Calu3 (cell line): ENCODE measurements around the gene TIFAB. TPM values are rescaled to one million over a fixed set of nuclear protein-coding genes. Genes with fewer than 3 reads are reported as not detected.
"Not testable (repeated sequence)": the region's sequence is repeated elsewhere in the genome, so short reads cannot be mapped to it uniquely, and the experiment has no call there.

Experiments
- Bru-seq: library from RNA; stranded (reverse); fragments of 400-500 nt; gene quantifications from one replicate; lab custom pipeline; 2021; lab: Mats Ljungman, UMichigan
- BruChase-seq, 2 experiments: library from RNA; stranded (reverse); fragments of 400-500 nt; gene quantifications; one replicate each; lab custom pipeline; 2021; lab: Mats Ljungman, UMichigan
- BruUV-seq: library from RNA; stranded (reverse); fragments of 400-500 nt; replicated peaks from 2 replicates; lab custom pipeline; 2021; lab: Mats Ljungman, UMichigan
- CTCF ChIA-PET: fragments of 300-600 bp; sonication (Branson Sonifier 250); formaldehyde crosslinking; loops from one replicate; lab custom pipeline; 2022; ENCODE audit warnings: antibody characterized with exemption; lab: Charles Lee
- DNase-seq: peaks from one replicate; pipeline ENCODE4 v3.0.0; 2022
- H3K27ac Mint-ChIP-seq: one replicate; pipeline ENCODE4 v1.8.0; 2022; ENCODE audit warnings: mixed read lengths; ENCODE audit not compliant: unreplicated experiment
- H3K27me3 Mint-ChIP-seq: one replicate; pipeline ENCODE4 v1.8.0; 2022; ENCODE audit warnings: mixed read lengths; ENCODE audit not compliant: unreplicated experiment
- H3K36me3 Mint-ChIP-seq: one replicate; pipeline ENCODE4 v1.8.0; 2022; ENCODE audit warnings: mild to moderate bottlenecking, moderate library complexity, mixed read lengths; ENCODE audit not compliant: insufficient read depth, unreplicated experiment
- H3K4me1 Mint-ChIP-seq: one replicate; pipeline ENCODE4 v1.8.0; 2022; ENCODE audit warnings: mild to moderate bottlenecking, low read depth, mixed read lengths; ENCODE audit not compliant: unreplicated experiment
- H3K4me3 Mint-ChIP-seq: one replicate; pipeline ENCODE4 v1.8.0; 2022; ENCODE audit warnings: mild to moderate bottlenecking, low read depth, moderate library complexity, mixed read lengths; ENCODE audit not compliant: unreplicated experiment
- H3K9me3 Mint-ChIP-seq: one replicate; pipeline ENCODE4 v1.8.0; 2022; ENCODE audit warnings: low read depth, mixed read lengths; ENCODE audit not compliant: unreplicated experiment
- intact Hi-C: fragments of 100-400 bp; cut with micrococcal nuclease; formaldehyde crosslinking; loops from one replicate; pipeline ENCODE4 v1.10.0; 2022; ENCODE audit not compliant: unreplicated experiment
- long read RNA-seq: library from polyadenylated mRNA; stranded (forward); transcript quantifications from one replicate; pipeline ENCODE4 v2.0.0, GENCODE V29; 2022
- total RNA-seq: library from RNA; stranded (reverse); gene quantifications from 2 replicates; pipeline ENCODE4 v1.2.3, GENCODE V29; 2022
- TF ChIP-seq, protein P1 (sequence below): fragments of 200-600 bp; IDR thresholded peaks from one replicate; pipeline ENCODE4 v1.8.0; 2022; ENCODE audit warnings: antibody characterized with exemption; ENCODE audit not compliant: unreplicated experiment

TIFAB gene, protein sequence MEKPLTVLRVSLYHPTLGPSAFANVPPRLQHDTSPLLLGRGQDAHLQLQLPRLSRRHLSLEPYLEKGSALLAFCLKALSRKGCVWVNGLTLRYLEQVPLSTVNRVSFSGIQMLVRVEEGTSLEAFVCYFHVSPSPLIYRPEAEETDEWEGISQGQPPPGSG
- total RNA-seq: not detected in 2 replicates
- Bru-seq, nascent RNA: not detected
- BruChase-seq, experiment 1, labeled RNA remaining after a 6-hour chase: not detected
- not detected for BruChase-seq, experiment 2, labeled RNA remaining after a 2-hour chase
- long read RNA-seq: 0 reads

- Mint-ChIP-seq H3K36me3 (no peaks in the 10 kb centered on the region), H3K4me3 (no peak within 1 kb of the TSS), H3K27me3 (peaks cover 63% of the 10 kb centered on the region), H3K9me3 (no peaks in the 10 kb centered on the region), H3K27ac (no peak within 1 kb of the TSS), H3K4me1 (peaks cover 10% of the 10 kb centered on the region)
- BruUV-seq: no TSS peak
- CTCF ChIA-PET: no interaction called here
- TF ChIP-seq, protein P1, sequence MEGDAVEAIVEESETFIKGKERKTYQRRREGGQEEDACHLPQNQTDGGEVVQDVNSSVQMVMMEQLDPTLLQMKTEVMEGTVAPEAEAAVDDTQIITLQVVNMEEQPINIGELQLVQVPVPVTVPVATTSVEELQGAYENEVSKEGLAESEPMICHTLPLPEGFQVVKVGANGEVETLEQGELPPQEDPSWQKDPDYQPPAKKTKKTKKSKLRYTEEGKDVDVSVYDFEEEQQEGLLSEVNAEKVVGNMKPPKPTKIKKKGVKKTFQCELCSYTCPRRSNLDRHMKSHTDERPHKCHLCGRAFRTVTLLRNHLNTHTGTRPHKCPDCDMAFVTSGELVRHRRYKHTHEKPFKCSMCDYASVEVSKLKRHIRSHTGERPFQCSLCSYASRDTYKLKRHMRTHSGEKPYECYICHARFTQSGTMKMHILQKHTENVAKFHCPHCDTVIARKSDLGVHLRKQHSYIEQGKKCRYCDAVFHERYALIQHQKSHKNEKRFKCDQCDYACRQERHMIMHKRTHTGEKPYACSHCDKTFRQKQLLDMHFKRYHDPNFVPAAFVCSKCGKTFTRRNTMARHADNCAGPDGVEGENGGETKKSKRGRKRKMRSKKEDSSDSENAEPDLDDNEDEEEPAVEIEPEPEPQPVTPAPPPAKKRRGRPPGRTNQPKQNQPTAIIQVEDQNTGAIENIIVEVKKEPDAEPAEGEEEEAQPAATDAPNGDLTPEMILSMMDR: no peak
- DNase-seq: no peak
- intact Hi-C loops: no loop called here
Measured at GRCh38 chr5:135452321-135453030, at the start of gene TIFAB. TIFAB (minus strand) TSS chr5:135452351; CDS start chr5:135449939, 2,412 bp downstream.

DNA sequence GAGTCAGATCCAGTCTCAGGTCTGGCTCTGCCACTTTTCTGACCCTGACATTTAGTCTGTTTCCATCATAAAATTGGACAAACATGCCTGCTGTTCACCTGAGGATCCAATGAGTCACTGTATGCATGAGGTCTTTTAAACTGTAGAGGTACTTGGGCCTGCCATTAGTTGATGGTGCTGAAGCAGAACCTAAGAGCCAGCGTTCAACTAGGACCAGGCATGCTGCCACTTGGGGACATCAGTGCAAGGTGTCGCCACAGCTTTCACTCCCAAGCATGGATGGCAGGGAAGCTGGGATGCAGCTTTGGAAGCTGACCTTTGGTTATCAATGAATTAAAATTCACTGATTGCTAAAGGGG, 46.5 kb upstream of the TIFAB start:
- Mint-ChIP-seq H3K27me3 (peaks cover 92% of the 10 kb centered on the region), H3K4me3 (no peak overlapping the region), H3K36me3 (no peaks in the 10 kb centered on the region), H3K9me3 (peaks cover 1% of the 10 kb centered on the region), H3K27ac (no peak overlapping the region), H3K4me1 (peaks cover 4% of the 10 kb centered on the region)
- TF ChIP-seq, protein P1: no peak
- no TSS peak for BruUV-seq
- DNase-seq: no peak
- CTCF ChIA-PET: no interaction called here
- intact Hi-C loops: no loop called here

GRCh38 chr5:135497971-135498636, 46.0 kb upstream of the TIFAB start:
- CTCF ChIA-PET: no interaction called here
- Mint-ChIP-seq H3K27me3 (peaks cover 86% of the 10 kb centered on the region), H3K36me3 (no peaks in the 10 kb centered on the region), H3K27ac (no peak overlapping the region), H3K4me3 (no peak overlapping the region), H3K9me3 (no peaks in the 10 kb centered on the region), H3K4me1 (peaks cover 7% of the 10 kb centered on the region)
- intact Hi-C loops: no loop called here
- no TSS peak for BruUV-seq
- TF ChIP-seq, protein P1: no peak
- DNase-seq: no peak

DNA sequence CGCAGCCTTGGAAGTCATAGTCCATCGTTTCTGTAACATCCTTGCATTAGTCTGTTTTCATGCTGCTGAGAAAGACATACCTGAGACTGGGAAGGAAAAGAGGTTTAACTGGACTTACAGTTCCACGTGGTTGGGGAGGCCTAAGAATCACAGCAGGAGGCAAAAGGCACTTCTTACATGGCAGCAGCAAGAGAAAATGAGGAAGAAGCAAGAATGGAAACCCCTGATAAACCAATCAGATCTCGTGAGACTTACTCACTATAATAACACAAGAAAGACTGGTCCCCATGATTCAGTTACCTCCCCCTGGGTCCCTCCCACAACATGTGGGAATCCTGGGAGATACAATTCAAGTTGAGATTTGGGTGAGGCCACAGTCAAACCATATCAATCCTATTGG, 43.4 kb upstream of the TIFAB start:
- DNase-seq, CTCF ChIA-PET, H3K27ac Mint-ChIP-seq, H3K4me3 Mint-ChIP-seq, H3K36me3 Mint-ChIP-seq, intact Hi-C loops, H3K9me3 Mint-ChIP-seq, BruUV-seq: not testable (repeated sequence)
- H3K4me1 Mint-ChIP-seq: peaks cover 18% of the 10 kb centered on the region
- peaks cover 73% of the 10 kb centered on the region for H3K27me3 Mint-ChIP-seq
